ENCODE measurements around the gene ARID5B.

The ARID5B gene

DNA sequence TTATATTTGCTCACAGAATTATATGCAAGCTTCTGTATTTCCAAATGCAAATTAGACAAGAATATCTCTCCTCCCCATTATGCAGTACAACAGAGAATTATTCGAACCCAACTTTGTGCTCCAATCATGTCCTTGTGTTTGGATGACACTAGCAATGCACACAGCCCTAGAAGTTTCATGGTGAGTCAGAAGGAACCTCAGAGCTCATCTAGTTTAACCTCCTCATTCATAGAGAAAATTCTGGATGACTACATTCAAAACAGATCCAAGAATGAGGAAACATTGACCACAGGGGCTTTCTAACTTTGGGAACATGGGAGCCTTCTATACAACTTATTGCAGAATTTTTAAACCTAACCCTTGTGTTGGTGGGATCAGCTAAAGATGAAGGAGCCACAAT lies 12.8 kb upstream of the ARID5B start:
- no peak for DNase-seq (ENCODE audit: low read depth)

DNA sequence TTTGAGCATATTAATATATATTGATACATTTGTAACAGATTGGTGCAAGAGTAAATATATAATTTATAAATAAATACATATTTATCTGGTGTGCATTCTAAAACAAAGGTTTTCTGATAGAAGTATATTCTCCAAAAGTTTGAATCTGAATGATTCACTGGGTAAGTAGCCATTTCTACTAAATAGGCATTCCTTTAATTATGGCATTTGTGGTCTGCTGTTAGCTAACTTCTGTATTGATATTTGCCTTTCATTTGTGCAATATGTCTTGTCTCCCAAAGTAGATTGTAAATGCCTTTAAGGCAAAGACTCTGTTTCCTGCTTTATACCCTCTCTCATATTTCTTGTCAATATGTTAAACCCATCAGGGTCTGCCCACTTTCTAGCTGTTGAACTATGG lies 11.1 kb upstream of the ARID5B start:
- no peak for DNase-seq (ENCODE audit: low read depth)

DNA sequence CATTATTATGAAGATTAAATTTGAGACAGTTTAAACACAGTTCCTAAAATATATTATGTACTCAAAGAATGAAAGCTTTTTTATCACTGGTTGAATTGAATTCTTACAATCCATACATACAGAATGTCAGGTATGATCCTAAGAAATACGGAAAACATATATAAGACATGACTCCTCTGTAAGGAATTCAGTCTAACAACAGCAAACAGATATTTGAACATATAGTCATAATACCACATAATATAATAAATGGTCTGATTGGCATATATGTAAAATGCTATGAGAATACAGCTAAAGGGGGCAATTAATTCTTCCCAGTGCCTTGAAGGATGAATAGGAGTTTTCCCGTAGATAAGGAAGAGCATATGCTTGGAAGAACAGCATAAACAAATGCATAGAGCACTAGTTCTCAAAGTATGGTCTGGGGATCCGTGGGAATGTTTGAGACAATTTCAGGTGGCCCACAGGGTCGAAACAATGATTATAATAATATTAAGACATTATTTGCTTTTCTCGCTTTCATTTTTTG lies 10.6 kb upstream of the ARID5B start:
- no peak for DNase-seq (ENCODE audit: low read depth)

DNA sequence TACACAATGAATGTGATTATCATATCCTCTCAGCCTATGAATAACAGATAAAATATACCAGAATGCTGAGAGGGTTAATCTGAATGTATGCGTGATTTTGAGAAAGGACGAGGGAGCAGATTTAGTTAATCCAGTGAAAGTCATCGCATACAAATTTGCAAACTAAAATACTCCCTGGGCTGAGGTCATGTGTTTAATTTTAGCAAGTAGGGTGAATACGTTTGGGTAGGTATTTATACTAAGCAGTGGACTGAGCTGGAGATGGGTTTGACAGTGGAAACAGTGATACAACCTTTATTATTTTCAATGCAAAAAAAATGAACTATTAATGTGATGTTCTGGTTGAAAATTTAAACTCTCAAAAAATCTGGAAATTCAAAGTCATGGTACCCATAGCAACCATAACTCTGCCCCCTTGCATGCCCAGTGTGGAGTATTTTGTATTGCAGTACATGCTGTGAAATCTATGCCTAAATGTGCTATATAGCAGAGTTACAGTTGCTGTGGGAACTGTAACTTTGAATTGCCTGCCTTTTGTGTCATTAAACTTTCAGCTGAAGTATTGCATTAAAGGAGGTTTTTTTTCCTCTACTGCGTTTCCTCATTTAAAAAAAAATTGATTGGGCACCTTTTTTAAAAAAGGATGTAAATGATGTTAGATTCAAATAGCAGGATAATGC lies 9.5 kb upstream of the ARID5B start:
- no peak for DNase-seq (ENCODE audit: low read depth)

DNA sequence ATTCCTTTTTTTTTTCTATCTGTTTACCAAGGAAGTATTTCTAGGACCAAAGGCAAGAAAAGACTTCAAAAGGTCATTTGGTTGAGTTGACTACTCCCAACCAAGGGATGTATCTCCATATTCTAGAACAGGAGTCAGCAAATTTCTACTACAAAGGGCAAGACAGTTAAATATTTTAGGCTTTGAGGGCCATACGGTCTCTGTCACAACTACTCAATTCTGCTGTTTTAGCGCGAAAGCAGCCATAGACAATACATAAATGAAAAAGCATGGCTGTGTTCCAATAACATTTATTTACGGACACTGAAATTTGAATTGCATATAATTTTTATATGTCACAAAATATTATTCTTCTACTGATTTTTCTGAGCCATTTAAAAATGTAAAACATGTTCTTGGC lies 8.5 kb upstream of the ARID5B start:
- DNase-seq (ENCODE audit: low read depth) = no peak

DNA sequence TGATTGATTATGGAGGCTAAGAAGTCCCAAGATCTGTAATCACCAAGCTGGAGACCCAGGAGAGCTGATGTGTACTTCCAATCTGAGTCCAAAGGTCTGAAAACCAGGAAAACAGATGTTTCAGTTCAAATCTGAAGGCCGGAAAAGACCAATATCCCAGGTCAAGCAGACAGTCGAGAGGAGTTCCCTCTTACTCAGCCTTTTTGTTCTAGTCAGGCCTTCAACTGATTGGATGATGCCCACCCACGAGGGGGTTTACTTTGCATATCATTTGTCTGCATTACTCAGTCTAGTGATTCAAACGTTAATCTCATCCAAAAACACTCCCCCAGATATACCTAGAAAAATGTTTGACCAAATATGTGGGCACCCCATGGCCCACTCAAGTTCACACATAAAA lies 7.4 kb upstream of the ARID5B start:
- DNase-seq (ENCODE audit: low read depth) = no peak

DNA sequence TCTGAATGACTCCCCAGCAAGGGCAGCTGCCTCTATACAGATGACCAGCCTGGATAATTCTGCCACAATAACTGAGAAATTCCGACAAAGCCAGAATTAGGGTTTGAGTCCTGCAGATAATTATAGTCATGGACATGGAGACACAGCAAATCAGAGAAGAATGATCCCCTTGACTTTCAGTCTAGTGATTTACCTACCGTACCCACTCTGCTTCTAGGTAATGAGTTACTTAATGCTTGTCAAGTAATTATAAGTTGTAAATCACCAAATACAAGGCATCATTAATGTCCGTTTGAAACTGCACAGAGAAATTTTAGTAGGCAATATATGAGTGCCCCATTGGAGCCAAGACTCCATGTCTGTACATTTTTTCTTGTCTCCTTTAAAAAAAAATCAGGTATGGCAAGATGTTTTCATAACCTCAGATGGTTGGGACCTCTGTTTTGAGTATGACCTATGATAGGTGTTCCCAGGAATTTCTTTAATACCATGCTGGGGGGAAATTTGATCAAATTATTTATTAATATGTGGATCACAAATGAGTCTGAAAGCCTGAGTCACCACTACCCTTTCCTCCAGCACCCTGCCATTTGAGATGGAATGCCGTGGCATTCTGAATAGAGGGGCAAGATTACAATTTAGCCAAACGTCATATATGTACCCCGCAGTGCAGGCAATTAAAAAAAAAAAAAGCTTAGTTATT lies 5.5 kb upstream of the ARID5B start:
- DNase-seq (ENCODE audit: low read depth) = no peak

DNA sequence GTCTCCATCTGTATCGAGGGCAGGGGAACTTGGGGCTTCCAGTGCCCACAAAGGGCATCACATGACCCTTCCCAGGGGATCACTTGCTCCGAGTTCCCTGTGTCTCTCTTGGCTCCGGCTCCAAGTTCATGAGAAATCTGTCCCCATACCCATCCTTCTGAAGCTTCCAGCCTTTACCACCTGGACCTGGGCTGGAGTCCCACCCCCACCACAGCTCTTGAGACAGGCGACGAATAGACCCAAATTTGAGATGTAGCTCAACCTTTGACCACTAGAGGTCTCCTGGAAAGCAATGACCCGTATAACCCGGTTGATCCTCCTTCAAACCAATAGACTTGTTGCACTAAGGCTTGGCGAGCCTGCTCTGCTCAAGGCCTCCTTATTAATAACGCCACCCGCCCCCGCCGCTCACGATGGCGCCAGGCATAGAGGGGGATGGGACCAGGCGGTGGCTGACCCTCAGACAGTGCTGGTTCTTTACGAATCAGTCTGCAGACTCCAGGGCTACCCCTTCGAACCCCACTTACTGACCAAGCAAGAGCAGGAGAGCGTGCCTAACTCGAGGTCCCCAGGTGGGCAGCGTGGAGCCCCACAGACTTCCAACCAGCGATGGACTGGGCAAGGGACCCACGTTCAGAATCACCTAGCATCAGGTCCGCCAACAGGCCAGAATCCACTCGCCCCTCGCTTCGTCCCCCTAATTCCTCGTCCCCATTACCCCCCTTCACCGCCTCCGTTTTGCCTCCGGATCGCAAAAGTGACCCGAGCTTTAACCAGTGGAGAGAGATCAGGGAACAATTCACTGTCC lies 4.4 kb upstream of the ARID5B start:
- DNase-seq (ENCODE audit: low read depth) = no peak

DNA sequence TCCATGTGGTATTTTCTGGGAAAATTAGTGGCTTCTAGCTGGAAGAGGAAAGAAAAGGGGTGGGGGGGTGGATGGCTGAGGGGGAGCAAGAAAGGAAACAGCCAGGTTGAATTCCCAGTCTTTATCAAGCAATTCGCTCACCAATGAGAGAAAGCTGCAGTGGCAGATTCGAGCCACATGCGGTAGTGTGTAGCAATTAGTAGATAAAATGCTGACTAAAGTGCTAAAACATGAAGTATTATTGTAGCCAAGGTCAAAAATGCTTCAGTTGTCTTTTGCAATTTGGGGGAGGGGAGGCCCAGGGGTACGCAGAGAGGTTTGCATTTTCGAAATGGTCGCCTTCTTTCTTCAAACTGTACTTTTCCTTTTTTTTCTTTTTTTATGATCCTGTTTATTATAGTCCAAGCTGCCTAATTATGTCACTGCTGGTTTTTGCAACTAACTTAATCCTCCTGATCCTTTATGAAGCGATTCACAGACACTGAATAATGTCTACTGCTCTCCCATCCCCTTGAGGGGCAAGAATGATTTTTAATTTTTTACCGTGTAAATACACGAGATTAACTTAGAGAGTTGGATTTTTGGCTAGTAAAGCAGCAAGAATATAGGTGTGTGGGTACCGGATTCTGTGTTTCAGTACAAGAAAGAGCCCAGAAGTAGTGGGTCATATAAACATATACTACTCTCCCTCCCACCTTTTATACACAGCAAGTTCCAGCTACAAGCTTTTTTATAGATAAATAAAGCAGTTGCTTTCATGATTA lies 3.6 kb upstream of the ARID5B start:
- no peak for DNase-seq (ENCODE audit: low read depth)

DNA sequence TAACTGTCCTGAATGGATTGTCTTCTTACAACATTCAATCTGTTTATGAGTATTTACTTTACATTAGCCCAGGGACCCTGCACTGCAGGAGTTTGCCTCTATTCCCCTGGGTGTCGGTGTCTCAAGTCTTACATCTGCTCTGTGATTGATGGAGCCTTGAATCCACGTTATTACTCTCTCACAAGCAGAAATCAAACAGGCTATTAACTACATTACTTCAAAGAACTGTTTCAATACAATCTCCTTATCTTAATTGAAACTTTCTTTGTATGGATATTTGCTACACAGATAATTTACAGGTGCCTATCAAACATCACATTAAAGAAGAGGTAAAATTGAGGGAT lies 3.1 kb upstream of the ARID5B start:
- DNase-seq (ENCODE audit: low read depth) = no peak

DNA sequence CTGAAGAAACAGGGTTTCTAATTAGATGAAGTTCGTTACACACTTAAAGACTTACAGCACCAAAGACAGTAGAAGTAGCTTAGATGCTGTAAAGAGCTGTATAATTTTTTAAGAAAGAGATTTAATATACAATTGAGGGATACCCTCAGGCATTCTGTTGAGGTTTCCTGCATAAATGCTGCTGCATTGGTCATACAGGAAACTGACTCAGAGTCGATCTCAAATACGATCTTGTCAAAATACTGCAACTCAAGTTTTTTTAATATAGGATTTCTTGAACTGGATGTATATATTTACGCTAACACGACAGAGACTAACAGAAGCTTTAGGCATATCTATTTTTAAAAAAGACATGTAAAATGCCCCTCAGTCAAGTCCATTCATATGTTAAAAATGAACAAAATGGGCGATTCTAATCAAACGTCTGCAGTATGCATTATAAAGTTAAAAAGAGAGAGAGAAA lies 2.4 kb upstream of the ARID5B start:
- no peak for DNase-seq (ENCODE audit: low read depth)

DNA sequence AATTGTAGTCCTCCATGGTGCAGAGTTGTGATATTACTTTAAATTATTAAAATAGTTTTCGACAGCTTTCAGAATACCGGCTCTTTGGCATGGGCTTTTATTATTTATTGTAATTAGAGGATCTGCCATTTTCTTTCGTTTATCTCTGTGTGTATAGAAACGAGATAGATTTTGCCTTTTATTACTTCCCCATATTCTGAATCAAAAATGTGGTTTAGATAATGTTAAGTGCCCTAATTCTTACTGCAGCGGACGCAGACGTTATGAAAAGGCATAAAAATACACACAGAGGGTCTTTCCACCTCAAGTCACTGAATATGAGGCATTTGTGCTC lies 1.9 kb upstream of the ARID5B start:
- no peak for DNase-seq (ENCODE audit: low read depth)

DNA sequence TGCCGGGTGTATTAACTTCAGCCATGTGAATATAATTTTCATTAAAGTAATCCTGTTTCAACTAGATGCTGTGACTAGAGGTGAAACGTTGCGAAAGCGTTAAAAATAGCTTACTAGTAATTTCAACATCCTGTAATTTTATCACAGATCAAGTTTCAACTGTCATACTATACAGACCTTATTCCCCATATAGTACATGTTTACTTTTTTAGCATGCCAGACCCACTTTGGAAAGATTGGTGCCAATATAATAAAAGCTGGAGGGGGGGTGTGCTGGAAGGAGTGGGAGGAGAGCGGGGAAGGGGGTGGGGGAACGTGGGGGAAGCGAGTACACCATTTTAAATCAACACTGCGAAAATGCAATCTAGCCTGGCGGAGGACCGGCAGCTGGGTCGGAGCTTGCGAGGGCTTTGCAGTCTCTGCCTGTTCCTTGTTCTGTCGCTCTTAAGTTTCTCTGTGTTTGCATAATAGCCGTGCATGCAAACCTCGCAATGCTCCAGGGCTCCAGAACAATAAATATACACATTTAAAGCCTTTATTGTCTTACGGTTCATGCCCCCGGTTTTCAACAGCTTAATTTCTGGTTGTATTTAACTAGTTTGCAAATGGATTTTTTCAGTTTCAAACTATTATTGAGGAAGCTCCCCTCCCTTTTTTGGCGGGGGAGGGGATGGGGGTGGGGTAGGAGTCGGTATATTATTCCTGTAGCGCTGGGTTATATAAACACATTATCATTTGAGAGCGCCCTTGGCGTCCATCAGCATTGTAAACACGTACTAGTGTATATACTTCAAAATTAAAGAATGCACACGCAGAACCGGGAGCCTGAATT lies 1.3 kb upstream of the ARID5B start:
- no peak for DNase-seq (ENCODE audit: low read depth)

DNA sequence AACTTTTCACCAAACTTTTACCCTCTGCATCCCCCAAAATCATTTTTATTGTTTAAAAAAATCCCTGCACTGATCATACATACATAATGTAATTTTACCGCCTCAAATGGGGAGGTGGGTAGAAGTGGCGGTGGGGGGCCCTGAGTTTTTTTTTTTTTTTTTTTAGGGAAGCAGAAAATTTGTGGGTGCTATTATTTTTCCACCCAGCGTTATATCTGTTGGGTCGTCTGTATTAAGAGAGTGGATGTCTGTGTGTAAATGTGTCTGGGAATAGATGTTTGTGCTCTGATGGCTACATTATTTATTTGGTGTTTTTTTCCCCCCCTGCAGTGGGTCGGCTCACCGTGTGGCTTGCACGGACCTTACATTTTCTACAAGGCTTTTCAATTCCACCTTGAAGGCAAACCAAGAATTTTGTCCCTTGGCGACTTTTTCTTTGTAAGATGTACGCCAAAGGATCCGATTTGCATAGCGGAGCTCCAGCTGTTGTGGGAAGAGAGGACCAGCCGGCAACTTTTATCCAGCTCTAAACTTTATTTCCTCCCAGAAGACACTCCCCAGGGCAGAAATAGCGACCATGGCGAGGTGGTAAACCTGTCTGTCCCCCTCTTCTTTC lies 438 bp downstream of the ARID5B start:
- no peak for DNase-seq (ENCODE audit: low read depth)

DNA sequence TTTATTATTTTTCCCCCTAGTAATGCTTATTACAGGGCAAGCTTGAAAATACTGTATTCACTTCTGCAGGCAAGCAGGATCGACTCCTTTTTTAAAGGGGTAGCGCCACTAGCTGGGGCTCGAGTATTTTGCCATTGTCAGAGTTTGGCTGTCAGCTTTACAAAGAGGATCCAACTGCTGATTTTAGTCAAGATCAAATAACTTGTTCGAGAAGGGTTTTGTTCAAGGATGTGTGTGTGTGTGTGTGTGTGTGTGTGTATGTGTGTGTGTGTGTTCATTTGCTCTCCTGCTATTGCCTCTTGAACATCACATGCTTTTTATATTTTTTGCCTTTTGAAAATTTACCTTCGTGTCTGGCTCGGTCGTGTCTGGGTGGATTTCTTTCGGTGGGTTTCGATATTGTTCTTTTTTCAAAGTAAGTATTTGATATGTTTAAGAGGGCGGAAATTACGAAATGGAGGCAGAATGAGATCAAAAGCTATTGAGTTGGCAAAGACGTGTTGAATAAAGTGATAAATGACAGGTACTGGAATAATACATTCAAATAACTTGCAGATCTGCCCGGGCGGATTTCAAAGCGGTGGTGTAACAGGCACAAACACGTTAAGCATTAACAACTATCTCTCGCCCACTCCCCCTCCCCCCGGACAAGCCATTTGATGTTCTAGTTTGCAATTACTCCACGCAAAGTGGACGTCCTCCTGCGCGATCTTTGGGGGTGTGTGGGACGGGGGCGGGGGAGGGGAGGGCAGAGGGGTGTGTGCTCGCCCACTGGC lies 1.1 kb downstream of the ARID5B start:
- no peak for DNase-seq (ENCODE audit: low read depth)

DNA sequence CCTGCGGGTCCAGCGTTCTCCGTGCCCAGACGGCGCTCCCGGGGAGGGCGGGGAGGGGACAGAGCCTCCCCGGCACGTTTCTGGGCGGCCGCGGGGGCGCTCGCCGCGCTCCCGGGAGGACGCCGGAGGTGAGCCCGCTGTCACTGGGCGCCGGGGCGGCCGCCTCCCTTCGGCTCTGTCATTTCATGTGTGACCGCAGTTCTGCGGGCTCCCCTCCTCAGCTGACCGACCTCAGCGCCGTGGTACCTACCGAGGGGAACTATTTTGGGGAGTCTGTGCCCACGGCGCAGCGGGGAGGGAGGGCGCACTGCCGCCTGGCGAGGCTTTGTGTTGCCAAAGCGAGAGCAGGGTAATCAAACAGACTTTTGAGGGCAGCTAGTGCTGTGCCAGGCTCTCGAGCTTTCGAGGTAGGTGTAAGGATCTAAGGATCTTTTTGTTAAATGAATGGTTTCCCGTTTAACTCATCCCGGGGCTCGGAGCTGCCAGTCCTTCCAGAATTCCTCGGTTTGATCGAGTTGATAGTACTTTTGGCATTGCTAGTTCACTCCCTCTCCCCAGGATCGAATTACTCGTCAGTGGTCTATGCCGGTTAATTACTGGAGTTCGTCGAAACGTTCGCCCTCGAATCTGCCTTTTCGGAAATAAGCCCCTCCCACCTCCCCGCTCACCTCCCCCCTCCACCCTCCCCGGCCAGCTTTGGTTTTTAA lies 1.9 kb downstream of the ARID5B start:
- DNase-seq (ENCODE audit: low read depth) = no peak

DNA sequence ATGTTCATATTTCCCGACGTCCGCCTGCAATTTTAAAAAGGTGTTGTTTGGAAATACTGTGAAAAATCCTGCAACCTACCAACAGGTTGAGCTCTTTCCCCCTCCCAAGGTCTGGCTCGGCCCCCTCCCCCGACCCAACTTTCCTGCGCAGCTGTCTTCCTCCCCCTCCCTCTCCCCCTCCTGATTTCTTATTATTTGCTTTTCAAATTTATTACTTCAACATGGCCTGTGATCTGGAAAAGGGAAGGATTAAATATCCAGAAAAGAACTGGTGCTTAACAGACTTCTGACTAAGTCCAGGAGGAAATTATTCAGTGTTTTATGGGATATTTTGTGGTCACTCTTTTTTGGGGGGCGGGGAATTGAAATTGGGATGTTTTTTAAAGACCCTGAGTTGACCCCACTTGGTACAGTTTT lies 2.4 kb downstream of the ARID5B start:
- DNase-seq (ENCODE audit: low read depth) = no peak

DNA sequence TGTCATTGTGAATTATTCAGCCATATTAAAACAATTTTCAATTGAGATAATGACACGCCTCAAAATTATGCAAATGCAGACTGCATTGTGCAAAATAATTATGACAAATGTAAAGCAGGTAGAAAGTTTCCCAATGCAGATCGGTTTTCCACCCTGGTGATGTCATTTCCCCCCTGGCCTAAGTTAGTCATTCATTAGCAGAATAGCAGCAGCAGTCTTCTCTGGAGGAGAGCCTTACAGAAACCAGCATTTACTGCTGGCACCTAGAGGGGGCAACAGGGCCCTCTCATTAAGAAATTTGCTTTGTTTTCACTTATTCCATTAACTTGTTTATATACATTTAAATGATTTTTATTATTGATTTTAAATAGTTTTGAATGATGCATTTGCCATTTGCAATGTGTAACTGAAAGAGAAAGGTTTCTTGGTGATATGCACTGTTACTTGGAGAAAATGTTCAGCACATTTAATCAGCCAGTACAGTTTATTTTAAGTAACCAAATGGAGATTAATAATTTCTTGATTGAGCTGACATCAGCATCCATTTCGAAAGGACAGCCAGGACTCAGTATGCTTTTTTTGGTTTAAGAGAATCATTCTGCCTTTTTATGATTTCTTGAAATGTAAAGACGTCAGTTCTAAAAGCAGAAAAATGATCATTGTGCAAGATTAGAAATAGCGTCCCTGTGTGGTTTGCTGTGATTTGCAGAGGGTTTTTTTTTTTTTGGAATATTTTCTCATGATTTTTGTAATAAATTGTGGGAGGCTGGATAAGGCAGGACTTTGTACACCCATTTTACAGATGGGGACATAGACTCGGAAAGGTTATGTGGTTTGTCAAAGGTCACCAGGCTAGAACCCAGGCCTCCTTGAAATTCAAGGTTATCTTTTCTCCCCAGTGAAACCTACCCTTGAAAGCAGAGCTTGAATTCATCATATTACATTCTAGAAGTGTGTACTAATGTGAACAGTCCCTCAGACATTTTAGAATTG lies 3.5 kb downstream of the ARID5B start:
- DNase-seq (ENCODE audit: low read depth) = no peak

Data from HS-27A (cell line).